Stimulated activated naive CD4-positive, alpha-beta T cell treated with Interleukin-2 at 50 U/mL for 16 hours (primary cell): Measurements from ENCODE around the gene ZPLD1.

Experiments
- DNase-seq: peaks from one replicate; lab custom pipeline; 2025; lab: John Stamatoyannopoulos, UW

The ZPLD1 gene

DNA sequence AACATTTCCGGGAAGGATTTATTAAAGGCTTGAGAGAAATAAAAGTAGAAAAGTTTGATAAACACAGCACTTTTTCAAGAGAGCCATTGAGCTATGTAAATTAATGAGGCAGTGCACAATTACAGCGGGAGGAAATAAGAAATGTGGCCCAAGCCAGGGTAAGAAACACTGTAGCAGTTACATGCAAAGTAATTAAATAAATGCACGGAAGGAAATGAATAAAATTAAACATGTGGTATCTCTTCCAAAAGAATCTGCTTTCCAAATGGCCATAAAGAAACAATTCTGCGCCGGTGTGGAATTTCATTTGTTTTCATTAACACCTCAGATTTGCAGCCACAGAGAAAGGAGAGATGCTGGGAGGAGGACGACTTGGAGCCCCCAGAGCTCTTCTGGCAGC is 35.3 kb downstream of the ZPLD1 start:
- DNase-seq: no peak

DNA sequence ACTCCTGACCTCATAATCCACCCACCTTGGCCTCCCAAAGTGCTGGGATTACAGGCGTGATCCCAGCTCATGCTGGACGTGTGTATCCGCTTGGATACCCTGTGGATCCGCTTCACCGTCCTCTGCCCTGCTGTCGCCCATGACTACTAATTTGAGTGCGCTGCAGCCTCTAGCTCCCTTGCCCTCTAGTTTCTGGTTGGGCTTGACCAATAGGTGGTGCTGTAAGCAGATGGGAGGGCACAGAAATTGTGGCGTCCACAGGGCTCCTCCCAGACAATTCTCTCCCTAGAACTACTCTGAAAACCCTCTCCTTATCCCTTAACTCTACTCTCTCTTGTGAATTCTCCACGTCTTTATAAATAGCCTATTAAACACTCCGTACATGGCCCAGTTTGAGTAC is 36.2 kb downstream of the ZPLD1 start:
- DNase-seq: no peak

DNA sequence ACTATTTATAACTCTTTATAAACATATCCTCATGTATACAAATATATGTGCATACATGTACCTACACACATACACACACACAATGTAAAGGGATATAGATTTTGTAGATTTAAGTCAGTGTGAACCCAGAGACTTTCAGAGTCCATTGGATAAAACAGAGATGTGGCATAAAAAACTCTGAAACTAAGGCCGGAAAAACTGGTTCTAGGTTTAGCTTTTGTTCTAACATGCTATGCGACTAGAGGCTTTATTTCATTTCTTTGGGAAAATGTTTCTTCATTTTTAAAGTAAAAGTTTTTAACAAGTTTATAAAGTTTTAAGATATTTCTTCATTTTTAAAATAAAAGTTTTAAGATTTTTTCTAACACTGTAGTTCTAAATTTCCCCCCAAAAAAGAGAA is 36.7 kb downstream of the ZPLD1 start:
- no peak for DNase-seq

DNA sequence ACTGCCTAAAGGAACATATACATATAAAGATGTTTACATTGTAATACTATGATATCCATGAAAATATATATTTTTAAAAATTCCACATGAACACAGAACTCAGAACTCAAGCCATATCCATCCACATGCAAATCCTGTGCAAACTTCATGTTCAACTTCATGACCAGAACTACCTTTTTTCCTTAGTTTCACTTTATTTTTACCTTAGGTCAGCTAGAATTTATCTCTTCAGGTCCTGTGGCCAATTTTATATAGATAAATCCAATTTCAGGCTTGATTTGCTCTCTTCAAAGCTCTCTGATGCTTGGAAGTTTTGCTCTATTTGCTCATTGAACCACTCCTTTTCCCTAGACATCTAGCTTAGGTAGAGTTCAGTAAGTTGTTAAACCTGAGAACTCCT is 38.8 kb downstream of the ZPLD1 start:
- no peak for DNase-seq

DNA sequence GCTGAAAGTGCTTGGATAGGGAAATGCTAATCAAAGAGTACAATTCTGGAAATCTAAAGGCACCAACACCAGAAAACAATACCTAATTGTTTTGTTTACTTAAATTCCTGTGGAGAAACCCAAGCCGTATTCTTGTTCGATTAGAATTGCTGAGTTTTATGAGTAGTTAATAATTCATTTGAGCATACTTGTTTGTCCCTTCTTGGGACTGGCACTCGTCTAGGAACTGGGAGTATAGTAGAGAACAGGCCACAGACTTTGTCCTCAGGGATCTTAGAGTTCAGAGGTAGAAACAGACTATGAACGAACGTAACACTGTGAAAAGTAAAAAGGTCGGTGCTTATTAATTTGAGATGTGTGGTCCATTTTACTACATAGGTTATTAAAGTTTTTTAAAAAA is 39.4 kb downstream of the ZPLD1 start:
- no peak for DNase-seq

DNA sequence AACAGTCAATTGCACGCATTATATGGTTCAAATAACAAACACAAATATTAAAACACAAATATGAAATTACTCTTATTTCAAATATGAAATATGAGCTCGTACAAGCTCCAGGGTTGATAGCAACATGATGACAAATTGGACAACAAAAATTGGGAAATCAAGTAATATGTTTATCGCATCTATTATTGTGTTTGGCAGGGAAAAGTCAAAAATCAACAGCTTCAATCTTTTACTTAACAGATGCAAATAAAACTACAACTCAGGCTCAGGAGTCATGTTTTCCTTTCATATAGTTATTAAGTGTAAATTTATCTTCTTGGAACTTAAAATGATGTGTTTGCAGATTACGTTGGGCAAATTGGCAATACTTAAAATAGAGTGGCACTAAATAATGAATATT is 41.4 kb downstream of the ZPLD1 start:
- no peak for DNase-seq

DNA sequence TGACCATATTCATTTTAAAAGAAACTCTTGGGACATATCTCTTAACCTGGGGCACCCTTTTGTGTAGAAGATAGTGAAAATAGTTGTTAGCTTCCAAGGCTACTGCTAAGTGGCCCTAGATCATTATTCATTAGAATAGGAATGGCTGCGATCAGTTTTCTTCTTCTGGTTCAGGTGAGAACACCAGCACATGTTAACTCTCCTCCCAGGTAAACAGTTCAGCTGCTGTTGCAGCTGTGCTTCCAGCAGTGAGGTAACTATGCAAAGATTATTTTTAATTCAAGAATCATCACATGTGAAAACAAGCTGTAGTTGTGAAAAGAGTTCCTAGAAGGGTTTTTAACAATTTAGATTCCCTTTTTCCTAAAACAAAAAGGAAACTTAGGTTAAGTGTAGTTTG is 43.3 kb downstream of the ZPLD1 start:
- no peak for DNase-seq

DNA sequence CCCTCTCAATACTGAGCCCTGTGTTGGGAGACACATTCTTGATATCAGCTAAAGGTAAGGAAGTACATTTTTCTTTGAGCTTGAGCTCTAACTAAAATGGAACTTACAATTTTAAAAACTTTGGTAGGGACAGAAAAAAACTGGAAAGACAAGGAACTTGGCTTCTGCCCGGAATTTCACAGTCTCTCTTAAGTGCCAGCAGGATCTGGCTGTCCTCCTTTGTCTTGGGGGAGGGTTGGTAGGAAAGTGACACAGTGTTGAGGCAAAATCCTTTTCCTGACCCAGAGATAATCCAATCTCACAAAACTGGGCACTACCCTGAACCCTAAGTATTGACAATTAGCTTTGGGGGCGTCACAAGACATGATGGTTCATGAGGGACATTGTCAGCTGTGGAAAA is 45.3 kb downstream of the ZPLD1 start:
- no peak for DNase-seq

DNA sequence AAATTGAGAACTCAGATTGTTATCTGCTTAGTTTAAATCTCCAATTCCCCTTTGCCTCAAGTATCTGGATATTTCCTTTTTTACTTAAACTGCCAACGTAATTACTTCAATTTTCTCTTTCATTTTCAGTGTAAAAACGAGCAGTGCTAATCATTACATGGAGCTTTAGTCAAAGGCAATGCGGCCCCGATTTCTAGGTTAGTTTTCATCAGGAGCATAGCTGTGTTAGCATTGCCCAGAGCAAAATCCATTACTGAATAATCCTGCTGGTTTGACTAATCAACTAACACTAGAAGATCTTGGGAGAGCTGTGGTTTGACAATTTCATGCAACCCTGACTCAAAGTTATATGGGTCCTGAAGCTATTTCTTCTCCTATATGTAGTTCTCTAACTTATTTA is 46.2 kb downstream of the ZPLD1 start:
- DNase-seq: no peak

DNA sequence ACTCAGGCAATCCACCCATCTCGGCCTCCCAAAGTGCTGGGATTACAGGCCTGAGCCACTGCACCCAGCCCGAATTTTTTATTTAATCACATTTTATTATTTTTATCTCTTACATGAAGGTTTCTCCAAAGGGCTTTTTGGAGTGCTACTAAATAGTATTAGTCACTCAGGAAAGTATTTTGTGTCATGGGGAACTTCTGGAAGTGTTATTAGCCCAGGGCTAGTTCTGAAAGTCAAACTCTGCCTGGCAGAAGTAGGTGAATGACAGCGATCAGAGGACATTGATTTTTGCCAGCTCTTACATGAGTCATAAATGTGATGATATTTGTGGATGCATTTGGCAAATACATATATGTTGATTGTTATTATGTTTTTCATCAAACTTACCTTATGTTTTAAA is 48.7 kb downstream of the ZPLD1 start:
- no peak for DNase-seq

DNA sequence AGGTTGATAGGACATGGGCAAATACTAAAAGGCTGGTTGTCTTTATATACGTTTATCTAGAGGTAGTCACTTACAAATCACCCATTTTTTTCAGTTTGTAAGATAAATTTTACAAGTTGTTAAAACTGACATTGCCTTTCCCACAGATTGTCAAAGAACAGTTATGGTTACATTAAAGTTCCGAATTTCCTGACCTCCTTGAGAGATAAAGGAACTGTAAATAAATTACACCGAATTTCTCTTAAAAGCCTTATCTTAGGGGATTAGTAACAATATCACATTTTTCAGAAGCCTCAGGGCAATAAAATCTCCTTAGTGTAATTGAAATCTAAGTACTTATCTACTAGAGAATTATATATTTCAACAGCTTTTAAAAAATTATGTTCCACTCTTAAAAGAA is 49.5 kb downstream of the ZPLD1 start:
- DNase-seq: no peak

DNA sequence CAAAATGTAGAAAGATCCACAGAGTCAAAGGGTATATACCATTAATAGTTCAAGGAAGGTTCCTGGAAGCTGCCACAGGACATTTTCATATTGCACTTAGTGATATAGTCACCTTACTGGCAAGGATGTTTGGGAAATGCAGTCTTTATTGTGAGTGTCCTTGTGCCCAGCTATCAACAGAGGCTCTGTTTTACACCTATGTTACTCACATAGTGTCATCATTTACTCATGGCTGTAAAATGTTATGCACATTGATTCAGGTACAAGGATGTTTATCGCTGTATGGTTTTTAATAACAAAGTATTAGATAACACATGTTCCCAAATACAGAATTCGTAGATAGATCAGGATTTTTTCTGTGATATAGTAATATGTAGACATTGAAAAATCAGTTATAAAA is 50.9 kb downstream of the ZPLD1 start:
- no peak for DNase-seq

DNA sequence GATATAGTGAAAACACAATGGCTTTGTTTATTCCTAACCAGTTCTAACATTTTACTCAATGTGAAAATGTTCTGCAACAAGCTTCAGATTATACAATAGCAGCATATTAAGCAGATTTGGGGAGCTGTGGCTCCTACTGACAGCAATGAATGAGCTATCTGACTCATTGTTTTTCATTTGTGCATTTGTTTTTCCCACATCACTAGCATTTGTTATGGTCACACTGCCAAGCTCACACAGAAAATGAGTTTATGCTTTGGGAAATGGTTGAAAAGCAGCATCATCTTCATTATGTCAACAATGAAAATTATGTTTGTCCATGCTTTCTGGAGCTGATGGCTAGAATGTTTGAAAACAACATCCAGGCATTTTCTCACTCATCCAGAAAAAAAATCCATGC is 53.5 kb downstream of the ZPLD1 start:
- DNase-seq: no peak

DNA sequence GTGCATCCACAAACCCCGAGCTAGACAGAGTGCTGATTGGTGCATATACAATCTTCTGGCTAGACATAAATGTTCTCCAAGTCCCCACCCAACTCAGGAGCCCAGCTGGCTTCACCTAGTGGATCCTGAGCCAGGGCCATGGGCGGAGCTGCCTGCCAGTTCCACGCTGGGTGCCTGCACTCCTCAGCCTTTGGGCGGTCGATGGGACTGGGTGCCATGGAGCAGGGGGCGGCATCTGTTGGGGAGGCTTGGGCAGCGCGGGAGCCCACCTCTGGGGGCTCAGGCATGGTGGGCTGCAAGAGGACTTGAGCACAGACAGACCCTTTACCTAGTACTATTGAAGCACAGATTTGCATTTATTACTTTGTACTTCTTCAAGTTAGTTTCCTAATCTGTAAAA is 57.5 kb downstream of the ZPLD1 start:
- DNase-seq: no peak

DNA sequence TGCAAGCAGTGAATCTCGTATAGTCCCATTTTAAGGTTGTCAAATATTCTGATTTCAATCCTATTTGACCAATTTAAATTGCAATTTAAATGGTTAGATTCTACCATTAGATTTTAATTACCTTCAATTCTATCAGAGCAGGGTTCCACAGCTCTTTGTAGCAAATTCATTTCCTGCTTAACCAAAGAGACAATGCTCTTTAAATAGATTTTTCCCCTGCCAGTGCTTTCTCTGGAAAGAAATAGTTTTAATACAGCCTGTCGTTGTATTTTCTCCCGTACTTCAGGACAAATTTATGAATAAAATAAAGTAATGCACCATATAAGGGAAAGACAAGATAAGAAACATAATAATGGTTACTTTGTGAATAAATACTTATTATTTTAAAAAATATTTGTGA is 62.8 kb downstream of the ZPLD1 start:
- DNase-seq: no peak

DNA sequence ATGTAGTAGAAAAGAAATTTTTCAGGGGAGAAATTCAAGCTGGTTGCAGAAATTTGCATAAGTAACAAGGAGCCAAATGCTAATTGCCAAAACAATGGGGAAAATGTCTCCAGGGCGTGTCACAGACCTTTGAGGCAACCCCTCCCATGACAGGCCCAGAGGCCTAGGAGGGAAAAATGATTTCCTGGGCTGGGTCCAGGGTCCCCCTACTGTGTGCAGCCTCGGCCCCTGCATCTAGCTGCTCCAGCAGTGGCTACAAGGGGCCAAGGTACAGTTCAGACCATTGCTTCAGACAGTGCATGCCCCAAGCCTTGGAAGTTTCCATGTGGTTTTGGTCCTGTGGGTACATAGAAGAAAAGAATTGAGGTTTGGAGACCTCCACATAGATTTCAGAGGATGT is 70.7 kb downstream of the ZPLD1 start:
- DNase-seq: no peak

DNA sequence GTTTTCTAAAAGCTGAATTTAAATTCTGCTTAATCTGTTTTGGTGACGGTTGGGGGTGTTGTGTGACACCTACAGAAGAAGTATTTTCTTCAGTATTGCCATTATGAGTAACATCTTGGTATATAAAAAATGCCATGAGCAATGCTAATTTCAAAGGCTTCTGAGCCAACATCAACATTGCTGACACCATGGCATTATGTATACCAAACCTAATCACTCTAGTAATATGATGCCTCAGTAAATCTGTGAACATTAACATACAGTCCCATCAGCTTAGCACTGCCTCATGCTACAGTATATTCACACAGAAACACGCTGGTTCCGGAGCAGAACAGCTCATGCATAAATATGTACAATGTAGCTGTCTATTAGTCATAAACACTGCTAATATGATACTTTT is 75.8 kb downstream of the ZPLD1 start:
- no peak for DNase-seq

DNA sequence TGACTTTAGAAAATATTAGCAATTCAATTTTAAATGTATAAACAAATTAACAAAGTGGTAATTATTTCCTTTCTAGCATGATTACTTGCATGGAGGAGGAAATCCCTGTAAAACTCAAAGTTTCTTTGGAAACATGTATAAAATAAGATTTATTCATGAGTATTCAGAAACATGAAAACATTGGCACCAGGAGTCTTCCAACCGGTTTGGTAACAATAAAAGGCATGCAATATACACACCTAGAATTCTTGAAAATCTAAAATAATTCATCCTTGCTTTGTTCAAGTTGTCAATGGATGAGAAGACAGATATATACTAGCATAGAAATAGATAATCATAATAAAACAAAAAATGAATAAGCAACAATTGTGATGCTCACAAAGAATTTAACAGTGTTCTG is 76.4 kb downstream of the ZPLD1 start:
- no peak for DNase-seq

DNA sequence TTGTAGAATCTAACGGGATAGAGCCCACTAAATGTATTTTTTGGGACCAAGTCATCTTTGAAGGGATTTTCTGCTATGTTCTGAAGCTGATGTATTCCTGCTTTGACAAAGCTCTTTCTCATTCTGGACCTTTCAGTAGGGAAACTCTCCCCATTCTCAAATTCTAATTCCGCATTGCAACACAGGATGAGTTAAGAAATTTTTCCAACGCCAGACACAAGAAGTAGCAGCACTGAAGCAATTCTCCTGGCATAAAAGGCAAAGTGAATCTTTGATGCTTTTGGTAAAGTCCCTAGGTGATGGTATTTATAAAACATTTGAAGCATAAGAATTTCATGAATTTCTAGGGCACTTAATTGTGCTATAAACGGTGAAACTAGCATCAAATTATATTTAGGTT is 76.8 kb downstream of the ZPLD1 start:
- no peak for DNase-seq

DNA sequence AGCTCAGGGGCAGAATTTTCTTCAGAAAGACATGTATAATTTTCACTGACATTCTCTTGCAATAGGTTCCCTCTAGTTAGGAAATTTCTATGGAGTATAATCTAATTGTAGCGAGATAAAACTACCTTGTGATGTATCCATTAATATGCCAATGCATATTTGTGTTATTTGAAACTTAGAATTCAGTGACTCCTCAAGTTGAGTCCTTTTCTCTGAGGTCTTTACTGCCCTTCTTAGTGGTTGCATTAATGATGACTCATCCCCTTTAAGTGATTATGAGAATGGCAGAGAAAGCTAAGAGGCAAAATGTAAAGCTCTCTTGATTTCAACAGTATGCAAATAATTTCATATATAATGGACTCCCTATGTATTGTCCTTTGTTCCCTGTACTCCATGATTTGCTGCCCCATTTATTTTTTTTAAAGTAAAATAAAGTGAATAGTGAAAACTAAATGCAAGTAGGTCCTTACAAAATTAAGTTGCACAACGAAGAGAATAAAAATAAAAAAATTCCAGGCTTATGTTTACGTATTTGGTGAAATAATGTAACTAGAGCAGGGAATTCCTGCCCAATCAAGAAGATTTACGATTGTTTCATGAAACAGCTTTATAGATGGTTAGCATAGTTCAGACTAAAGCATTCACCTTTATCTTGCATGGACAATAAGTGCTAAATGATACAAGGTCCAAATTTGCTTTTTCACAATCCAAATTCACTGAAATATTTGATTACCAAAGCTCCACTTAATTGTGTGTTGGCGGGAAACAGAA is 78.1 kb downstream of the ZPLD1 start:
- DNase-seq: no peak

DNA sequence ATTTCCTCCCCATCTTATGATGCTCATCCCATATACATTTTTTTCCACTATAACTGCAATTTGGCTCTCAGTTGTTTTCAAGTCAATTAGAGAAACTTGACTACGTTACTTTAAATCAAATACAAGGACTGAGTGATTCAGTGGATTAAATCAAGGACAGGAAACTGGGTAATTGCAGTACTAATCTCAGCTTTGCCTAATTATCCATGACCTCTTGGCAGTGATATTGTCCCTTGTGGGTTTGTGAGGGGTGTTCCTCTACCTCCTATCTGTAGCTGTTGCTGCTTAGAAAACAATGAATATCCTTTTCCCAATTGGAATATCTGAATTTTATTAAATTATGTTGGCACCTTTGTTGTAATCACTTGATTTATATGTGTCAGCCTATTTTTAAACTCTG is 79.4 kb downstream of the ZPLD1 start:
- no peak for DNase-seq

DNA sequence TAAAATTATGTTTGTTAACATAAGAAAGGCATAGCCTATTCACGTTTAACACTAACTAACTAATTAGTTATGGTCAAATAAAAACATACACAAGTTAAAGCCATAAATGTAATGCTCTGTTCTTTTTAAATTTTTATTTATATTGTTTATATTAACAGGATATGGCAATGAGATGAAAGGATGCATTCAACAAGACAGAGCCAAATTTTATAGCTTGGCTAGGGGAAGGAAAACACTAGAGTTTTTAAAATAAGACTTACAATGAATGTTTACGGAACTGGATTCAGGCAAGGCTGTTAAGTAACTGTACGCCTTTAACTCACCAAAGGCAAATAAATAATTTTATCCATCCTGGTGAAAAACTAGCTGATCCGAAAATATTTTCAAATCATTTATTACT is 86.4 kb downstream of the ZPLD1 start:
- DNase-seq: no peak

DNA sequence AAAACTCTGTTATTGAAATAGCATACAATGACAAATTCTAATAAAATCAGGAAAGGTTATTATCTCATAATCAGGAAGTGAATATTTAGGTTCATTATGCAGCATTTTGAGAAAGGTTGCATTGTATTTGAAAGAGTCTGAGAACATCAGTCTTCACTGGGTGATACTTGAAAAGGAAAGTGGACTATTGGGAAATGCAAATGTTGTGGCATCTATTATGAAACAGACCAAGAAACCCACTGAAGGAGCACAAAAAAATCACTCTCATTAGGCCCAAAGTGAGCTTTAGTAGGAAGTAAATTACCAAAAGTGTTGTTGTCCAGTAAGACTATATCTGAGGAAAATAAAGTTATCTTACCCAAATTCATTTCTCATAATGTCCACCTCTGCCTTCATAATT is 90.8 kb downstream of the ZPLD1 start:
- no peak for DNase-seq

DNA sequence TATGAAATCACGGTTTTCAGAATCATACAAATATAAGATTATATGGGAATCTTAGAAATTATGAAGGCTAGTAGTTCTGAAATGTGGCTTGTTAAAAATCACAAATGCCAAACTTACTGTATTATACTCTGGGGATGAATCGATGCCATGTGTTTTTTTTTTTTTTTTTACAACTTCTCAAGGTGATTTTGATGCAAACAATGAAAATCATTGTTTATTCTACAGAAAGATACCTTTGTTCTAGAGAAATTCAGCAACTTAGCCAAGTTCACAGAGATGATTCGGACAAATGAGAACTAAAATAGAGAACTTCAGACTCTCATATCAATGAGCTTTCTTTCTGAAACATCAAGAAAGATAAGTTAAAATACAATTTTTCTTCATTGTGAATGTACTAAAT is 92.0 kb downstream of the ZPLD1 start:
- no peak for DNase-seq

DNA sequence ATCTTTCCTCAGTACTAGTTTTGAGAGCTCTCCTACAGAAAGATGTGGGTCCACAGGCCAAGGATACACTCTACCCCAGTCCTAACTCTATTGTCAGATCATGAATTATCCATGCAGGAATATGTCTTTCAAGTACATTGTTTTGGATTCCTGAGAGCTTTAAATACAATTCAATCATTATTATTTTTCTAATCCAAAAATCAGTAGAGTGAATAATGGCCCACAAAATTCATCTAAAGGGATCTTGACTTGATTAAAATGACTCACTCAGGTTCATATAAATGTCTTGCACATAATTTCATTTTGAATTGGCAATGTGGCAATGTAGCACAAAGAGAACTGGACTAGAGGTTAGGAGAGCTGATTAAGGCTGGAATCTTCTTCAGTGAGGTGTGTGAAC is 93.9 kb downstream of the ZPLD1 start:
- DNase-seq: no peak
